Measurements from ENCODE around the gene BCL11B. TPM values are rescaled to one million over a fixed set of nuclear protein-coding genes. Genes with fewer than 3 reads are reported as not detected.

The BCL11B gene
- total and polyA plus RNA-seq, 5 donors from 2014 or later, result 5.3 to 210 (median 5.6) TPM

DNA sequence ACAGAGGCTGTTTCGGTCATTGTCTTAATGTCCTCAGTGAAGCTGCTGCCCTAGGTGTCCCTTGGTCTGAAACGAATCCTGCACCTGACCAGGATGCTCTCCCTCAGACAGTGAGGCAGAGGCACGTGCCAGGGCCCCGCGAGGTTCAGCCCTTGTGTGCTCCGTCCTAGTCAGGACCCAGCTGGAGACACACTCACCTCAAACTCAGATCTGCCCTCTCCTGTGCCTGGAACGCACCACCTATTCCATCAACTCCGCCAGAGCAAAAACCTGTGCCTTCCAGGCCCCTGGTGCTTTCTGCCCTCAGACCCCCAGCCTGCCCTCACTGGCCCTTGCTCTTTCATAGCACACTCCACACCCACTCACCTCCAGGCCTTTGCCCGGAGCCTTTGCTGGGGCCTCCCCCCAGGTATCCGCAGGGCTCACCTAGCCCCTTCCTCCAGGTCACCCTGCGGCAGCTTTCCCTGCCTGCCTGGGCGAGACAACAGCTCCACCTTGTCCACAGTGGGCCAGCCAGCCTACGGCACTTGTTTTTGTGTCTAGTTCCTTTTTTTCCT lies 150.6 kb downstream of the BCL11B start:
- no peak overlapping the region for H3K27ac ChIP-seq (ENCODE audit: insufficient read depth, low read length, poor library complexity, severe bottlenecking)
- DNase-seq (no peak), ATAC-seq (ENCODE audit: low read depth in 2 of 2) (no peak)
- Mint-ChIP-seq H3K27me3 (peaks cover 5% of the 10 kb centered on the region), H3K4me1 (peaks cover 0 to 13% (median 3%) of the 10 kb centered on the region in 4 donors), H3K4me3 (no peak overlapping the region), H3K9me3 (peaks cover 0 to 2% (median 0%) of the 10 kb centered on the region in 7 donors), H3K36me3 (peaks cover 4% of the 10 kb centered on the region), H3K27ac (no peak overlapping the region)
- no peaks in the 10 kb centered on the region for H3K27me3 ChIP-seq (ENCODE audit: control insufficient read depth, insufficient read depth, low read length)
- H3K36me3 ChIP-seq (ENCODE audit: control insufficient read depth, insufficient read depth, low read length), result no peaks in the 10 kb centered on the region
- H3K9me3 ChIP-seq (ENCODE audit: control insufficient read depth in 2 of 2, low read length in 2 of 2), result no peaks in the 10 kb centered on the region
- no peaks in the 10 kb centered on the region for H3K4me1 ChIP-seq (ENCODE audit: control insufficient read depth, insufficient read depth, low read length, poor library complexity, severe bottlenecking)
- H3K4me3 ChIP-seq (ENCODE audit: low read depth, low read length), result no peak overlapping the region

DNA sequence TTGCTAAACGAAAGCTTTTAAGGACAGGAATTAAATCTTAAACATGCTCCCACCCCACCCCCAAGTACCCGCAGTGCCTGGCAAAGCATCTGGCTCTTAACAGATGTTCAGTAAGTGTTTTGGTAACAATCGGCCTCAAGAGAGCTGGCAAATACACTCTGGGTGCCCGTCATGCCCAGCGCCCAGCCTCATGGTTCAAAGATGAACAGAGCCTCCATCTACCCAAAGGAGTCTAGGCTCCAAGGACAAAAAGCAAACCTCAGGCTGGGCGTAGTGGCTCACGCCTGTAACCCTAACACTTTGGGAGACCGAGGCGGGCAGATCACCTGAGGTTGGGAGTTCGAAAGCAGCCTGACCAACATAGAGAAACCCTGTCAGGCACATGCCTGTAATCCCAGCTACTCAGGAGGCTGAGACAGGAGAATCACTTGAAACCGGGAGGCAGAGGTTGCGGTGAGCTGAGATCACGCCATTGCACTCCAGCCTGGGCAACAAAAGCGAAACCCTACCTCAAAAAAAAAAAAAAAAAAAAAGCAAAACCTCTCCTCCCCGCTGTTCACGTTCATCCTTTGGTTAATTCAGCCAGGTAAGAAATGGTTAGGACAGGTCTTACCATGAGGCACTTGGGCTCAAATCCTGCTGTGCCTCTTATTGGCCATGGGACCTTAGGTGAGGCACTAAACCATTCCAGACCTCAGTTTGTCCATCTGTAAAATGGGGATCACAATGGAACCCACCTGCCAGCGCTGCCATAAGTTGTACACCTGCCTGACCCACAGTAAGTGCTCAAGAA lies 151.3 kb downstream of the BCL11B start:
- H3K36me3 ChIP-seq (ENCODE audit: control insufficient read depth, insufficient read depth, low read length), result no peaks in the 10 kb centered on the region
- peaks cover 4% of the 10 kb centered on the region for H3K36me3 Mint-ChIP-seq

DNA sequence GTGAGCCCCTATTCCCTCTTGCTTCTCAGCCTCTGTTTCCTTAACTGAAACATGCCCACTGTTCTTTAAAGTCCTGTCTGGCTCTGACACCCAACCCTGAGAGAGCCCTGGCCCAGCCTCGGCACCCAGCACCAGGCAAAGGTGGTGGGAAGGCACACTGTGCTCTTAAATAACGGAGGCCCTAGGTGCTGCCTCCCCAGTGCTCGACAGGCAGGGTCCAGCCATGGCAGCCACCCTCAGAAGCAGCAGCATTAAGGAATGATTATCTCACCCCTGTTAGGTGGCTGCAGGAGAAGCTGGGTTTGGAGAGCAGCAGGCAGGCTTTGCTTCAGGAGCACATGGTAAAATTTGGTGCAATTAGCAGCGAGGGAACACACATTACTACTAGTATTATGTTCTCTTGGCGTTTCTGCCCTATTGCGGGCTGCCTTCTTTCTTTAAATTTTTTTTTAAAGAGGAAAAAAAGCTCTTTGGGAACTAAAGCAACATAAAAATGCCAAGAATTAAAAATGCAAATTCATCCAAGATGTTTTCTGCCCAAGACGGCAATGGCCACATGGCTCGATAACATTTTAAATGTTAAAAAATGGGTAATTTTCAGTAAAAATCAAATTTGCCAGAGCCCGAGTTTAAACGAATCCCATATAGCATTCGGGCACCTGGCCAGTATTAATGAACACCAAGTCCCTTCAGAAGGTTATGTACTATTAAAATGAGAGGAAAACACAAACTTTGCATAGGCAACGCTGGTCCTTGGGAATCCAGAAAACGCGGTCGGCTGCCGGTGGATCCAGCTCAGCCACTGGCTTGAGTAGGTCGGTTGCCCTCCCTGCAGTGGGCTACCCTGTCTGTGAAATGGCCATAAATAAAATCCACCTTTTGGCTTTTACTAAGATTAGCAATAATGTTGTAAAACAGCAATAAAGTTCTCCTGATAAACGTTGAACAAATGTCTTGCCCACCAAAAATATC lies 152.2 kb downstream of the BCL11B start:
- Mint-ChIP-seq H3K36me3 (peaks cover 8% of the 10 kb centered on the region), H3K4me3 (no peak overlapping the region), H3K9me3 (peaks cover 0 to 5% (median 0%) of the 10 kb centered on the region in 7 donors), H3K4me1 (peaks cover 0 to 14% (median 1%) of the 10 kb centered on the region in 4 donors), H3K27me3 (peaks cover 5% of the 10 kb centered on the region), H3K27ac (no peak overlapping the region)
- Histone ChIP-seq H3K27ac (ENCODE audit: insufficient read depth, low read length, poor library complexity, severe bottlenecking) (no peak overlapping the region), H3K36me3 (ENCODE audit: control insufficient read depth, insufficient read depth, low read length) (no peaks in the 10 kb centered on the region), H3K4me3 (ENCODE audit: low read depth, low read length) (no peak overlapping the region), H3K9me3 (ENCODE audit: control insufficient read depth in 2 of 2, low read length in 2 of 2) (no peaks in the 10 kb centered on the region), H3K4me1 (ENCODE audit: control insufficient read depth, insufficient read depth, low read length, poor library complexity, severe bottlenecking) (no peaks in the 10 kb centered on the region), H3K27me3 (ENCODE audit: control insufficient read depth, insufficient read depth, low read length) (no peaks in the 10 kb centered on the region)
- DNase-seq, result no peak
- no peak for ATAC-seq (ENCODE audit: low read depth in 2 of 2)

More for the DNA sequence above, 151.3 kb downstream of the BCL11B start:
- Histone ChIP-seq H3K4me3 (ENCODE audit: low read depth, low read length) (no peak overlapping the region), H3K9me3 (ENCODE audit: control insufficient read depth in 2 of 2, low read length in 2 of 2) (no peaks in the 10 kb centered on the region), H3K27ac (ENCODE audit: insufficient read depth, low read length, poor library complexity, severe bottlenecking) (no peak overlapping the region), H3K27me3 (ENCODE audit: control insufficient read depth, insufficient read depth, low read length) (no peaks in the 10 kb centered on the region), H3K4me1 (ENCODE audit: control insufficient read depth, insufficient read depth, low read length, poor library complexity, severe bottlenecking) (no peaks in the 10 kb centered on the region)
- peaks cover 0 to 13% (median 3%) of the 10 kb centered on the region in 4 donors for H3K4me1 Mint-ChIP-seq
- H3K4me3 Mint-ChIP-seq, result no peak overlapping the region
- peaks cover 5% of the 10 kb centered on the region for H3K27me3 Mint-ChIP-seq
- ATAC-seq (ENCODE audit: low read depth in 2 of 2) (no peak), DNase-seq (no peak)
- H3K9me3 Mint-ChIP-seq, result peaks cover 0 to 4% (median 0%) of the 10 kb centered on the region in 7 donors
- no peak overlapping the region for H3K27ac Mint-ChIP-seq

Other genes with a start within 250 kb of the BCL11B start
- gene SETD3, start 208.7 kb upstream of the BCL11B start, total RNA-seq, result 38.1 TPM
- 10 to 100 TPM; 26.5 to 35.2 (median 31.7) TPM for gene SETD3, start 208.7 kb upstream of the BCL11B start, polyA plus RNA-seq
- 139 TPM for gene CCNK, start 209.2 kb upstream of the BCL11B start, total RNA-seq
- gene CCNK, start 209.2 kb upstream of the BCL11B start, polyA plus RNA-seq, result 10 to 100 TPM in 3 of 4 donors, 1 to 10 TPM in 1; 8.8 to 23.9 (median 20.3) TPM